ENCODE results near the gene PLSCR4. TPM values are rescaled to one million over a fixed set of nuclear protein-coding genes. Genes with fewer than 3 reads are reported as not detected.

Gene PLSCR4
- total and polyA plus RNA-seq, 9 of the 15 experiments (the other 6 are each of a cell fraction or from before 2014, with no cell fraction given), result 0.11 to 0.68 (median 0.21) TPM

- Histone ChIP-seq H4K20me1 (replicated peaks; ENCODE audit: control insufficient read depth, insufficient read depth, low read length) (no peaks in the 10 kb centered on the region), H3K9me3 (replicated peaks; ENCODE audit: control insufficient read depth, insufficient read depth, low read depth, low read length) (no peaks in the 10 kb centered on the region), H3K36me3 (ENCODE audit: control insufficient read depth, insufficient read depth, low read length) (no peaks in the 10 kb centered on the region), H3K4me1 (replicated peaks in 1 of 2; ENCODE audit: control insufficient read depth in 2 of 2, insufficient read depth in 2 of 2, low read length in 2 of 2) (no peaks in the 10 kb centered on the region), H3K27me3 (ENCODE audit: control insufficient read depth in 2 of 2, insufficient read depth in 2 of 2, low read length in 2 of 2) (no peaks in the 10 kb centered on the region), H3K27ac (ENCODE audit: extremely low read depth, low read depth, low read length) (no peak overlapping the region), H3K9ac (ENCODE audit: insufficient read depth in 1 of 2, low read depth in 2 of 2, low read length in 2 of 2) (no peak overlapping the region), H3K79me2 (ENCODE audit: control insufficient read depth, insufficient read depth, low read length) (no peaks in the 10 kb centered on the region), H3K4me2 (ENCODE audit: insufficient read depth, low read length) (no peak overlapping the region), H2AFZ (ENCODE audit: low read depth, low read length) (no peak overlapping the region), H3K4me3 (no peak overlapping the region), H3K9me1 (ENCODE audit: control insufficient read depth, insufficient read depth, low read length) (no peaks in the 10 kb centered on the region)
- intact Hi-C loops (cut with micrococcal nuclease) (no loop called here), in situ Hi-C loops (cut with MboI) (no loop called here)
- ATAC-seq (no peak), FAIRE-seq (no peak), DNase-seq (ENCODE audit: extremely low read depth in 1 of 4, low spot score in 3 of 4) (no peak)
- 0% methylated on average over 2 of the region's 2 CpGs for WGBS (ENCODE audit: insufficient coverage, low coverage, missing lambda C conversion rate)
- BruUV-seq (replicated peaks), result no TSS peak
- ChIA-PET POLR2A (no interaction called here), CTCF (ENCODE audit: low intra/inter-chr PET ratio) (no interaction called here)
- TF ChIP-seq EP300 (IDR thresholded peaks at IDR 0.05; ENCODE audit: low read length) (no peak), TEAD2 (tag; IDR thresholded peaks at IDR 0.05) (no peak), TFE3 (CRISPR knock-in tag; IDR thresholded peaks at IDR 0.05) (no peak), BCLAF1 (IDR thresholded peaks at IDR 0.05; ENCODE audit: borderline replicate concordance in 1 of 2, control insufficient read depth in 1 of 2, low read depth in 2 of 2, low read length in 1 of 2) (no peak), HDAC2 (IDR thresholded peaks at IDR 0.05) (no peak), MBD2 (IDR thresholded peaks at IDR 0.05; ENCODE audit: borderline replicate concordance, low read depth) (no peak), NR4A1 (CRISPR knock-in tag; IDR thresholded peaks at IDR 0.05) (no peak), NR4A1 (tag; IDR thresholded peaks at IDR 0.05) (no peak), HBP1 (CRISPR knock-in tag; IDR thresholded peaks at IDR 0.05) (no peak)
Measured at GRCh38 chr3:146279013-146279412, 28.1 kb upstream of the PLSCR4 start.
